LHCN-M2 (cell line): Measurements from ENCODE around the gene PARD6G. TPM values are rescaled to one million over a fixed set of nuclear protein-coding genes. Genes with fewer than 3 reads are reported as not detected.

Experiments
- DNase-seq: peaks from one replicate; pipeline ENCODE4 v3.0.0-alpha.2; 2012; ENCODE audit warnings: low read depth
- total RNA-seq: library from RNA; depleted of rRNA; stranded (reverse); fragments of >200 nt; gene quantifications from 2 replicates; pipeline ENCODE4 v1.2.3, GENCODE V29; 2014; rRNA removed

Gene PARD6G
- total RNA-seq, 1 experiment from 2014 or later = 1.6 TPM

DNA sequence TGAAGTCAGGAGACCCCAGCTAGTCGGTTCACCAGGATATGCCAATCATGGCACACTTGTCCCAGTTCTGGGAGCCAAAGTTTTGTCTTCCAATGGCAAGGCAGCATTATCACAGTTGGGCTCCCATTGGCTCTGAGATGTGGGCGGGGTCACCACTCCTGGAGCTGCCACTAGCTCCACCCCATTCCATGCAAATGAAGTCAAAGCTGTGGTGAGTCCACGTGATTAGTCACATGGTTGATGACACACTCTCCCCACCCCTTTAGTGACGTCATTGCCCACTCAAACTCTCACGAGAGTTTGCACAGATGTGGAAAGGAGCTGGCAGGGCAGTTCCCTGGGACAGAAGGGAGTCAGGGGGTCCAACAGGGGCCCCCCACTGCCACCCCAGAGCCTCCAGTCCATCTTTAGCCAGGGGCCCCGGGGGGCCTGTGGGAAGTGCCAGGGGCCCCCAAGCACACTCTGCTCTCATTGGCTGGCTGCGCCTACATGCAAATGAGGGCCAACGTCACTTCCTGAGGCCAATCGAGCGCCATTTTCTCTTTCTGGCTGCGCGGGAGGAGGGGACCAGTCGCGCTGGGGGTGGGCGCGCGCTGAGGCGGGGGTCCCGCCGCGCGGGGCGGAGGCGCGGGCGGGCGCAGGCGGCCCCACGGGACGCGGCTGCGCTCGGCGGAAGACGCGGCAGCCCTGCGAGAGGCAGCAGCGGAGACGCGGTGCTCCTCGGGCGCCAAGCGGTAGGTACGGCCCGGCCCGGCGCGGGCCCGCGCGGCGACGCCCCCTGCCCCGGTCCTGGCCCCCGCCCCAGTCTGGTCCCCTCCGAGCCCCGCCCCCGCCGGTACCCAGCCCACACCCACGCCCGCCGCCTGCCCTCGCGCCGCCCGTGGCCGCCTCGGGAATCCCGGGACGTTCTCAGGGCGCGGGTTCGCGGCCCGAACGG lies 138.3 kb downstream of the PARD6G start, which contains the start of gene ADNP2:
Gene ADNP2 (plus strand): TSS at position 524 of the 937 bp plus-strand sequence. CDS start 8,281 bp downstream, outside the sequence.
- DNase-seq = peak; percentile 97

DNA sequence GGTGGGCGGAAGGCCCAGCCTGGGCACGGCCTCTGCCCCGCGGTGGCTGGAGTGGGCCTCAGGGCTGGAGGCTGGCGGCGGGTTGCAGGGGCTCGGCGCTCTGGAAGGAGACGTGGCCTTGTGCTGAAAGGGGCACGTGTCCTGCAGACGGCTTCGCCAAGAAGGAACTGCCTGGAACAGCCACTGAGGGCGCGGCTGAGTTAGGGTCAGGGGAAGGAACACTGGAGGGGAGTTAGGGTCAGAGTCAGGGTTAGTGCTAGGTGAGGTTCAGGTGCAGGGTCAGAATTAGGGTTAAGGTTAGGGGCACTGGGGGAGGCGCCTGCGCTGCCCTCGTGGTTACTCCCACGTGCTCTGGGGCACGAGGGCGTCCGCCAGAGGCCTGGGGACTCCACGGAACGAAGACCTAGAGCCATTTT lies 139.2 kb downstream of the PARD6G start:
- DNase-seq = no peak

DNA sequence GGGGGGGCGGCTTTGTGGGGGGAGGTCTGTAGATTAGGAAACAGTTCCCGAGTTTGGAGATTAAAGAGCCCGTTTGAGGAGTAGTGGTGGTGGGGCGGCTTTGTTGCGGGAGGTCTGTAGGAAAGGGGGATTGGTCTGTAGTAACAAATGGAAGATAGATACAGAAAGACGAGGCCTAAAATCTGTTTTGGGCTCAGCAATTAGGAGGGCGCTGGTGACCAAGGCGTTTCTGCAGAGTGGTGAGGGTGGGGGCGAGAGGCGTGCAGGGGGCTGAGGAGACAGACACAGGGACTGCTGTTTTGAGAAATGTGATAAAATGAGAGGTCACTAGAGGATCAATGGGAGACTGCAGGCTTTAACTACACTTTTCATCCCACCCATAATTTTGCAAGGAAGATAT lies 139.9 kb downstream of the PARD6G start:
- DNase-seq = no peak

Other genes starting within 250 kb of the PARD6G start
- 36.7 and 59.8 TPM in 2 replicates for gene RBFA, start 213.1 kb downstream of the PARD6G start, total RNA-seq
- 13.3 and 15.6 TPM in 2 replicates for gene ADNP2, start 138.3 kb downstream of the PARD6G start, total RNA-seq